Suprapubic skin (tissue), 4 donors: ENCODE data around the gene ABRAXAS1. TPM values are rescaled to one million over a fixed set of nuclear protein-coding genes. Genes with fewer than 3 reads are reported as not detected.

ENCODE experiments used
- DNase-seq, 2 donors: peaks; one replicate each; pipeline ENCODE4 v3.0.0-alpha.2; 2019; ENCODE audit warnings: low spot score in 2 of 2
- H3K27ac ChIP-seq: fragments of 200-600 bp; sonication (generic); one replicate; pipeline ENCODE4 v1.5.1; 2019
- H3K27me3 ChIP-seq: fragments of 200-600 bp; sonication (generic); one replicate; pipeline ENCODE4 v1.5.1; 2019
- H3K36me3 ChIP-seq: fragments of 200-600 bp; sonication (generic); one replicate; pipeline ENCODE4 v1.5.1; 2019
- H3K4me1 ChIP-seq: fragments of 200-600 bp; sonication (generic); one replicate; pipeline ENCODE4 v1.5.1; 2019
- H3K4me3 ChIP-seq: fragments of 200-600 bp; sonication (generic); one replicate; pipeline ENCODE4 v1.5.1; 2019; ENCODE audit warnings: mild to moderate bottlenecking
- H3K9me3 ChIP-seq: fragments of 200-600 bp; sonication (generic); one replicate; pipeline ENCODE4 v1.5.1; 2019
- CTCF ChIP-seq, 2 donors: fragments of 200-600 bp in 1 of 2; fragments of 450-650 bp in 1 of 2; sonication (generic) in 1 of 2; IDR thresholded peaks; one replicate each; pipeline ENCODE4 v1.5.1; 2016 to 2019; ENCODE audit warnings: antibody characterized with exemption in 2 of 2, mild to moderate bottlenecking in 1 of 2, moderate library complexity in 1 of 2
- EP300 ChIP-seq: sonication (generic); formaldehyde crosslinking; IDR thresholded peaks from one replicate; pipeline ENCODE4 v1.6.1; 2017; ENCODE audit warnings: antibody characterized with exemption
- POLR2A ChIP-seq, 2 donors: fragments of 450-650 bp; IDR thresholded peaks; one replicate each; pipeline ENCODE4 v1.6.1; 2017; ENCODE audit warnings: antibody characterized with exemption in 2 of 2, mild to moderate bottlenecking in 2 of 2, moderate library complexity in 2 of 2
- POLR2AphosphoS5 ChIP-seq, 3 donors: sonication (generic); formaldehyde crosslinking; IDR thresholded peaks; one replicate each; pipeline ENCODE4 v1.6.1; 2017; ENCODE audit warnings: antibody characterized with exemption in 3 of 3
- WGBS: methylation state at CpG from one replicate; pipeline ENCODE4 v1.1.5; 2018; 5-methylcytosine and 5-hydroxymethylcytosine counted together
- total RNA-seq, 4 donors: library from RNA; depleted of rRNA; stranded (reverse); fragments of >200 nt; gene quantifications; one replicate each; pipeline ENCODE4 v1.1.0, GENCODE V29; 2016

The ABRAXAS1 gene
- total RNA-seq, 4 donors from 2014 or later, result 6.5 to 11.4 (median 10.3) TPM

DNA sequence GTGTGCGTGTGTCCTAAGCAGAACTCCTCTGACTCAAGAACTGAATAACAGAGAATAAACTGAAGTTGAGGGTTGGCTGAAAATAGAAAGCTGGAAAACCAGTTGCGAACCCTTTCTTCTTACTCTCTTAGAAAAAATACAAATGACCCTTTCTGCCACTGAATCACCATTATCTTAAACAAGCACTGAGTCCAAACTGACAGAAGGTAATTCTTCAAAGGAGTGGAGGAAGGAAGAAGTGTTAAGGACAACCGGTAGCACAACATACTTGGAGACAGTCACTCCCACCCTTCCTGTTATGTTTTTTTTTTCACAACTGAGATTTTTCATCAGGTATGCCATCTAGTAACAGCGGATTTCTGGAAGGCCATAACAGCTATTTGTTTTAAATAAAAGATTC, 67.3 kb downstream of the ABRAXAS1 start:
- no peak overlapping the region for H3K27ac ChIP-seq
- H3K4me1 ChIP-seq, result no peaks in the 10 kb centered on the region
- H3K4me3 ChIP-seq, result no peak overlapping the region
- 91% methylated on average over 4 of the region's 4 CpGs for WGBS
- H3K36me3 ChIP-seq, result peaks cover 70% of the 10 kb centered on the region
- no peaks in the 10 kb centered on the region for H3K27me3 ChIP-seq
- no peaks in the 10 kb centered on the region for H3K9me3 ChIP-seq
- no peak for TF ChIP-seq POLR2A (IDR thresholded peaks at IDR 0.05)
- TF ChIP-seq EP300, result no peak
- TF ChIP-seq POLR2AphosphoS5 (IDR thresholded peaks at IDR 0.05), result no peak
- TF ChIP-seq CTCF (IDR thresholded peaks at IDR 0.05), result no peak
- DNase-seq, result no peak

- no peak for DNase-seq
- no peaks in the 10 kb centered on the region for H3K9me3 ChIP-seq
- H3K27me3 ChIP-seq, result no peaks in the 10 kb centered on the region
- TF ChIP-seq EP300 (no peak), POLR2A (IDR thresholded peaks at IDR 0.05) (no peak), CTCF (IDR thresholded peaks at IDR 0.05) (no peak), POLR2AphosphoS5 (IDR thresholded peaks at IDR 0.05) (no peak)
- no peaks in the 10 kb centered on the region for H3K4me1 ChIP-seq
- 98% methylated on average over 2 of the region's 2 CpGs for WGBS
- peaks cover 70% of the 10 kb centered on the region for H3K36me3 ChIP-seq
- no peak overlapping the region for H3K27ac ChIP-seq
- no peak overlapping the region for H3K4me3 ChIP-seq
Observed at GRCh38 chr4:83413676-83414075, 71.2 kb downstream of the ABRAXAS1 start.

Other genes starting within 250 kb of the ABRAXAS1 start
- 10 to 100 TPM in 3 of 4 donors, 1 to 10 TPM in 1; 8.0 to 17.2 (median 13.4) TPM for gene COQ2, start 200.3 kb downstream of the ABRAXAS1 start, total RNA-seq
- 10 to 100 TPM in 1 of 4 donors, 1 to 10 TPM in 3; 4.8 to 10.6 (median 9.3) TPM for gene HPSE, start 150.3 kb downstream of the ABRAXAS1 start, total RNA-seq
- 10 to 100 TPM in 2 of 4 donors, 1 to 10 TPM in 2; 8.1 to 16.4 (median 11.9) TPM for gene HELQ, start 29.3 kb downstream of the ABRAXAS1 start, total RNA-seq
- 10 to 100 TPM; 16.8 to 34.1 (median 21.3) TPM for gene MRPS18C, start 29.0 kb downstream of the ABRAXAS1 start, total RNA-seq
- gene GPAT3, start 51.0 kb upstream of the ABRAXAS1 start, total RNA-seq, result 1 to 10 TPM; 2.3 to 7.3 (median 4.5) TPM